NT2/D1 (cell line): ENCODE data around the gene JMJD8.
A peak's percentile ranks its signal among the peaks of the same experiment; 100 is the strongest.

Source experiments
- DNase-seq: peaks from one replicate; pipeline ENCODE4 v3.0.0-alpha.2; 2011; ENCODE audit warnings: low read depth, low spot score
- H3K27me3 ChIP-seq: 2 replicates; pipeline ENCODE4 v1.6.0; 2011; ENCODE audit warnings: mild to moderate bottlenecking; ENCODE audit not compliant: insufficient read length, insufficient read depth
- H3K36me3 ChIP-seq: 2 replicates; pipeline ENCODE4 v1.6.1; 2011; ENCODE audit warnings: mild to moderate bottlenecking, low read length, mixed read lengths; ENCODE audit not compliant: insufficient read depth, insufficient read length
- H3K4me1 ChIP-seq: 2 replicates; pipeline ENCODE4 v1.5.1; 2011; ENCODE audit not compliant: insufficient read depth, insufficient read length
- H3K4me3 ChIP-seq: 2 replicates; pipeline ENCODE4 v1.5.1; 2011; ENCODE audit warnings: low read depth; ENCODE audit not compliant: insufficient read length
- H3K9ac ChIP-seq: 2 replicates; pipeline ENCODE4 v1.6.0; 2011; ENCODE audit warnings: low read depth; ENCODE audit not compliant: insufficient read length
- H3K9me3 ChIP-seq: 2 replicates; pipeline ENCODE4 v1.5.1; 2011; ENCODE audit warnings: mild to moderate bottlenecking, low read length; ENCODE audit not compliant: insufficient read depth
- SUZ12 ChIP-seq: IDR thresholded peaks from 2 replicates; pipeline ENCODE4 v1.6.1; 2011; ENCODE audit not compliant: insufficient read length, insufficient read depth; ENCODE audit errors: extremely low read depth
- YY1 ChIP-seq: IDR thresholded peaks from 2 replicates; pipeline ENCODE4 v1.6.1; 2011; ENCODE audit not compliant: insufficient read length, insufficient read depth
- ZNF274 ChIP-seq: IDR thresholded peaks from 2 replicates; pipeline ENCODE4 v1.6.1; 2011; ENCODE audit warnings: mild to moderate bottlenecking, low read depth, low read length

JMJD8 gene

GRCh38 chr16:675884-676564 lies 8.1 kb downstream of the JMJD8 start:
- H3K9me3 ChIP-seq = no peaks in the 10 kb centered on the region
- no peak for DNase-seq
- H3K27me3 ChIP-seq = peaks cover 11% of the 10 kb centered on the region
- H3K4me3 ChIP-seq = peak overlapping the region; percentile 54
- peaks cover 39% of the 10 kb centered on the region for H3K36me3 ChIP-seq
- H3K9ac ChIP-seq = peak overlapping the region; percentile 74
- no peak for TF ChIP-seq YY1
- no peak for TF ChIP-seq SUZ12
- TF ChIP-seq ZNF274 = no peak
- H3K4me1 ChIP-seq = peaks cover 25% of the 10 kb centered on the region

DNA sequence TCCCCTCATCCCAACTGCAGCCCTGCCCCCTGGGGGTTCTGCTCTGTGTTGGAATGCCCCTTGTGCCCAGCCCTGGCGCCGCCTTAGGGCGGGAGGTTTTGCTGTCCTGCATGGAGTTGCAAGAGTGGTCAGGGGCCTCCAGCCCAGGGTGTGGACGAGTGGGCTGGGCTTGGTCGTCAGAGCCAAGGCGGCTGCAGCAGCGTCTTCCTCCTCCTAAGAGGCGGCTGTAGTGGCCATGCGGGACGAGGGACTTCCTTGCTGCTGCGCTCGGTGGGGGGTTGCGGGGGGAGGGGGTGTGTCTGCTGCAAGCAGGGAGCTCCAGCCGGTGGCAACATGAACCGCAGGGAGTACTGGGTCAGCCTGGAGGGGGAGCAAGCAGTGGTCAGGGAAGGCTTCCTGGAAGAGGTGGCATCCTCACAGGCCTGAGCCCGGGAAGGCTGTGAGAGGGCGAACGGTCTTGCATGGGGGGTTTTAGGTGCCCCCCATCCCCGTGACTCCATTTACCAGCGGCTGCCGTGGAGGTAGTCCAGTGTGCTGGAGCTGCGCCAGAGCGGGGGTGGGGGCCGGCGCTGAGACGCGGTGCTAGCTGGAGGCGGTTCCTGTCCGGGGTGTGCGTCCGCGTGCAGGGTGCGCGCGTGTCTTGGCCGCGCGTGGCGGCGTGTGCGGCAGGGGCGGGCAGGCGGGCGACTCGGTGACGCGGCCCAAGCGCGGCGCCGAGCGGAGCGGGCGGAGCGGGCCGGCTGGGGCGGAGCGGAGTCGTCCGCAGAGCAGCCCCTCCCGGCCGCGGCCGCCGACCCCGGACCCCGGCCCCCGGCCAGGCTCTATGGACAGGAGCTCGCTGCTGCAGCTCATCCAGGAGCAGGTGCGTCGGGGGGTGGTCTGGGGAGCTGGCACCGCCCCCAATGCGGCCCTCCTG lies 8.9 kb downstream of the JMJD8 start, which contains the start of gene RHBDL1:
Gene RHBDL1 (plus strand): TSS at position 704 of the 916 bp plus-strand sequence. CDS start 120 bp downstream, at position 824.
- Histone ChIP-seq H3K36me3 (peaks cover 46% of the 10 kb centered on the region), H3K27me3 (peaks cover 11% of the 10 kb centered on the region), H3K4me1 (peaks cover 25% of the 10 kb centered on the region), H3K9me3 (no peaks in the 10 kb centered on the region), H3K4me3 (peak within 1 kb of the TSS; percentile 54), H3K9ac (peak within 1 kb of the TSS; percentile 74)
- no peak for DNase-seq
- TF ChIP-seq ZNF274 (no peak), YY1 (no peak), SUZ12 (no peak)

GRCh38 chr16:674214-674881 lies 9.8 kb downstream of the JMJD8 start:
- Histone ChIP-seq H3K36me3 (peaks cover 55% of the 10 kb centered on the region), H3K9ac (peak overlapping the region; percentile 44), H3K9me3 (no peaks in the 10 kb centered on the region), H3K4me3 (no peak overlapping the region), H3K4me1 (peaks cover 28% of the 10 kb centered on the region), H3K27me3 (peaks cover 11% of the 10 kb centered on the region)
- TF ChIP-seq ZNF274 = no peak
- no peak for DNase-seq

DNA sequence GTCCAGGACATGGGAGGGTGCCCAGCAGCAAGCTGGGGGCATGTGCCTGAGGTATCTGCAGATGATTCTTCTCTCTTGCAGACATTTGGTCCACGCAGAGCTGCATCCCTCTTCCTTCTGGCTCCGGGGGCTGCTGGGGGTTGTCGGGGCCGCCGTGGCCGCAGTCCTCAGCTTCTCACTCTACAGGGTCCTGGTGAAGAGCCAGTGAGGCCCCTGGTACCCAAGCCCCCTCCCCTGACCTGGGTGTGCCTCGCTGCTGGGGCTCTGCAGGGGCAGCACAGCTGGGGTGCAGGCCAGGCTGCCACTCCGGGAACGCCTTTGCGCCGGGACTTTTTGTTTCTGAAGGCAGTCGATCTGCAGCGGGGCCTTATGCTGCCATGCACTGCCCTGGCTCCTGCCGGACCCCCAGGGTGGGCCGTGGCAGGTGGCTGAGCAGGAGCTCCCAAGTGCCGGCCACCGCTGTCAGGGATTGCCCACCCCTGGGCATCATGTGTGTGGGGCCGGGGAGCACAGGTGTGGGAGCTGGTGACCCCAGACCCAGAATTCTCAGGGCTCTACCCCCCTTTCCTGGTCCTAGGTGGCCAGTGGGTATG lies 10.6 kb downstream of the JMJD8 start:
- TF ChIP-seq YY1 (no peak), SUZ12 (no peak)
- H3K9ac ChIP-seq = no peak overlapping the region
- no peak for DNase-seq
- no peaks in the 10 kb centered on the region for H3K9me3 ChIP-seq
- H3K4me1 ChIP-seq = peaks cover 30% of the 10 kb centered on the region
- no peak overlapping the region for H3K4me3 ChIP-seq
- H3K27me3 ChIP-seq = peaks cover 11% of the 10 kb centered on the region
- H3K36me3 ChIP-seq = peaks cover 63% of the 10 kb centered on the region

GRCh38 chr16:672851-673250 lies 11.3 kb downstream of the JMJD8 start:
- peaks cover 64% of the 10 kb centered on the region for H3K36me3 ChIP-seq
- no peak overlapping the region for H3K4me3 ChIP-seq
- H3K4me1 ChIP-seq = peaks cover 30% of the 10 kb centered on the region
- H3K9me3 ChIP-seq = no peaks in the 10 kb centered on the region
- TF ChIP-seq SUZ12 (no peak), YY1 (no peak), ZNF274 (no peak)
- H3K9ac ChIP-seq = no peak overlapping the region
- H3K27me3 ChIP-seq = peaks cover 11% of the 10 kb centered on the region
- DNase-seq = no peak

- Histone ChIP-seq H3K9ac (no peak overlapping the region), H3K27me3 (peaks cover 11% of the 10 kb centered on the region), H3K4me1 (peaks cover 33% of the 10 kb centered on the region), H3K4me3 (no peak overlapping the region), H3K9me3 (no peaks in the 10 kb centered on the region), H3K36me3 (peaks cover 65% of the 10 kb centered on the region)
- DNase-seq = no peak
- no peak for TF ChIP-seq ZNF274
- TF ChIP-seq YY1 = no peak
- TF ChIP-seq SUZ12 = no peak
Measured at GRCh38 chr16:672371-672770, 11.8 kb downstream of the JMJD8 start.
